Measurements from ENCODE around the gene FAM117A. TPM values are rescaled to one million over a fixed set of nuclear protein-coding genes. Genes with fewer than 3 reads are reported as not detected.
"Not testable (repeated sequence)": the region's sequence is repeated elsewhere in the genome, so short reads cannot be mapped to it uniquely, and the experiment has no call there.

The FAM117A gene
- total and polyA plus RNA-seq, 2 experiments from 2014 or later: 14.9 to 27.9 TPM

DNA sequence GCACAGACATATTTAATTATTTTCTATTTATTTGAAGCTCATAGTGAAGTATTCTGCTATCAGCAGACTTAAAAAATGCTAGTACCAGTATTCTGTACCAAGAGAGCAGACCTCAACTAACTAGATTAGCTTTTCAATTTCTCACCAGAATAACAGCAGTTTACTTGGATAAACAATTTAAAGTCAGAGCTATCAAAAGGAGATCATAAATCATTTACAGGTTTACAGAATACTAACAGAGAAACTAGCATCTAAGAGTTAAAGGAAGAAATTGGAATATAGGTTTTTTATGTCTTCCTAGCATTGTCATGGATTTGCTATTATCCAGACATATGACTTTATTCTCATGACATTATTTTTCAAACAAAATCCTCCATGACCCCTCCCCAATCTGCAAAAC lies 89.4 kb downstream of the FAM117A start:
- no peak for DNase-seq (ENCODE audit: low spot score)
- no peaks in the 10 kb centered on the region for H3K36me3 ChIP-seq (replicated peaks; ENCODE audit: insufficient read depth, low read depth)
- H3K27ac ChIP-seq: no peak overlapping the region
- no peaks in the 10 kb centered on the region for H3K9me3 ChIP-seq (ENCODE audit: low read depth)
- TF ChIP-seq EZH2 (IDR thresholded peaks at IDR 0.05; ENCODE audit: borderline replicate concordance) (no peak), EZH2phosphoT487 (IDR thresholded peaks at IDR 0.05; ENCODE audit: low read depth, severe bottlenecking, unreplicated experiment) (no peak)
- TF ChIP-seq, protein P1, sequence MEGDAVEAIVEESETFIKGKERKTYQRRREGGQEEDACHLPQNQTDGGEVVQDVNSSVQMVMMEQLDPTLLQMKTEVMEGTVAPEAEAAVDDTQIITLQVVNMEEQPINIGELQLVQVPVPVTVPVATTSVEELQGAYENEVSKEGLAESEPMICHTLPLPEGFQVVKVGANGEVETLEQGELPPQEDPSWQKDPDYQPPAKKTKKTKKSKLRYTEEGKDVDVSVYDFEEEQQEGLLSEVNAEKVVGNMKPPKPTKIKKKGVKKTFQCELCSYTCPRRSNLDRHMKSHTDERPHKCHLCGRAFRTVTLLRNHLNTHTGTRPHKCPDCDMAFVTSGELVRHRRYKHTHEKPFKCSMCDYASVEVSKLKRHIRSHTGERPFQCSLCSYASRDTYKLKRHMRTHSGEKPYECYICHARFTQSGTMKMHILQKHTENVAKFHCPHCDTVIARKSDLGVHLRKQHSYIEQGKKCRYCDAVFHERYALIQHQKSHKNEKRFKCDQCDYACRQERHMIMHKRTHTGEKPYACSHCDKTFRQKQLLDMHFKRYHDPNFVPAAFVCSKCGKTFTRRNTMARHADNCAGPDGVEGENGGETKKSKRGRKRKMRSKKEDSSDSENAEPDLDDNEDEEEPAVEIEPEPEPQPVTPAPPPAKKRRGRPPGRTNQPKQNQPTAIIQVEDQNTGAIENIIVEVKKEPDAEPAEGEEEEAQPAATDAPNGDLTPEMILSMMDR (IDR thresholded peaks at IDR 0.05; ENCODE audit: poor library complexity): no peak
- peaks cover 77% of the 10 kb centered on the region for H3K79me2 ChIP-seq
- no peak overlapping the region for H2AFZ ChIP-seq
- no peak overlapping the region for H3K4me3 ChIP-seq
- H3K4me1 ChIP-seq (ENCODE audit: insufficient read depth): peaks cover 11% of the 10 kb centered on the region
- no peaks in the 10 kb centered on the region for H3K27me3 ChIP-seq
- no peak overlapping the region for H3K4me2 ChIP-seq
- peaks cover 72% of the 10 kb centered on the region for H4K20me1 ChIP-seq (ENCODE audit: insufficient read depth, poor library complexity, severe bottlenecking)
- H3K9me2 ChIP-seq (replicated peaks; ENCODE audit: insufficient read depth): no peaks in the 10 kb centered on the region

DNA sequence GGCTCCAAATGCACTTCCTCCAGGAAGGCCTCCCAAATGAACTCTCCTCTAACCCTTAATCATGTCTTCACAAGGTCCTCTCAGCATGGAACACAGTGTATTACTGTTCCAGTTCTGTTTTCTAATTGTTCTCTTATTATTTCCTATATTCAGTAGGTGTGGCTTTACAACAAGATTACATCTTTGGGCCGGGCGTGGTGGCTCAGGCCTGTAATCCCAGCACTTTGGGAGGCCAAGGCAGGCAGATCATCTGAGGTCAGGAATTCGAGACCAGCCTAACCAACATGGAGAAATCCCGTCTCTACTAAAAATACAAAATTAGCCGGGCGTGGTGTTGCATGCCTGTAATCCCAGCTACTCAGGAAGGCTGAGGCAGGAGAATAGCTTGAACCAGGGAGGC lies 90.3 kb downstream of the FAM117A start:
- H3K27ac ChIP-seq; H2AFZ ChIP-seq; H3K9me3 ChIP-seq (ENCODE audit: low read depth); H3K4me3 ChIP-seq; H3K36me3 ChIP-seq (replicated peaks; ENCODE audit: insufficient read depth, low read depth); DNase-seq (ENCODE audit: low spot score); H3K27me3 ChIP-seq; H3K9me2 ChIP-seq (replicated peaks; ENCODE audit: insufficient read depth); H3K4me2 ChIP-seq: not testable (repeated sequence)
- Histone ChIP-seq H3K79me2 (peaks cover 85% of the 10 kb centered on the region), H4K20me1 (ENCODE audit: insufficient read depth, poor library complexity, severe bottlenecking) (peaks cover 72% of the 10 kb centered on the region), H3K4me1 (ENCODE audit: insufficient read depth) (peaks cover 11% of the 10 kb centered on the region)
- 98% methylated on average over 6 of the region's 6 CpGs for WGBS (ENCODE audit: low lambda C conversion rate, missing lambda C conversion rate)

- no peaks in the 10 kb centered on the region for H3K36me3 ChIP-seq (replicated peaks; ENCODE audit: insufficient read depth, low read depth)
- H3K79me2 ChIP-seq: peaks cover 100% of the 10 kb centered on the region
- H3K9me2 ChIP-seq (replicated peaks; ENCODE audit: insufficient read depth): no peaks in the 10 kb centered on the region
- H3K27me3 ChIP-seq: no peaks in the 10 kb centered on the region
- no peak overlapping the region for H3K4me3 ChIP-seq
- no peaks in the 10 kb centered on the region for H3K9me3 ChIP-seq (ENCODE audit: low read depth)
- no peak for TF ChIP-seq EZH2phosphoT487 (IDR thresholded peaks at IDR 0.05; ENCODE audit: low read depth, severe bottlenecking, unreplicated experiment)
- TF ChIP-seq, protein P1 (IDR thresholded peaks at IDR 0.05; ENCODE audit: poor library complexity): no peak
- TF ChIP-seq EZH2 (IDR thresholded peaks at IDR 0.05; ENCODE audit: borderline replicate concordance): no peak
- H3K4me2 ChIP-seq: no peak overlapping the region
- H3K27ac ChIP-seq: no peak overlapping the region
- peaks cover 57% of the 10 kb centered on the region for H4K20me1 ChIP-seq (ENCODE audit: insufficient read depth, poor library complexity, severe bottlenecking)
- 88% methylated on average over 4 of the region's 4 CpGs for WGBS (ENCODE audit: low lambda C conversion rate, missing lambda C conversion rate)
- no peak overlapping the region for H2AFZ ChIP-seq
- peaks cover 1% of the 10 kb centered on the region for H3K4me1 ChIP-seq (ENCODE audit: insufficient read depth)
- no peak for DNase-seq (ENCODE audit: low spot score)
These were observed 93.3 kb downstream of the FAM117A start for GRCh38 chr17:49670641-49671040.

DNA sequence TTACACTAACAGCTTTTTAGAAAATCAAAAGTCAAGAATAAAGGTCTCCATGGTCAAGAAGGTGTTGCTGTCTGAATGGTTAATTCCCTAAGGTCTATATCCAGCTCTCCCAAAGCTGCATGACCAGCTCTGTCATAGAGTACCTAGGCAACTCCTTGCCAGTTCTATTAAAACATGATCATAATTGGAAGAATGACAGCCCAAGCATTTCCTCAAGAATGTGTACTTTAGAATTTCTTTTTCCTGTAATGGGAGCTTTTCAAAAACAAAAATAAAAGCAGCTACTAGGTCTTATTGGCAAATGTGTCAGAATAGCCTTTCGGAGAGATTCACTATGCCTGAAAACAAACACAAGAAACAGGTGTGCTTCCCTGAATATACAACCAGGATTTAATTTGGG lies 93.9 kb downstream of the FAM117A start:
- no peak overlapping the region for H3K4me2 ChIP-seq
- no peak overlapping the region for H3K4me3 ChIP-seq
- H3K27me3 ChIP-seq: no peaks in the 10 kb centered on the region
- H4K20me1 ChIP-seq (ENCODE audit: insufficient read depth, poor library complexity, severe bottlenecking): peaks cover 51% of the 10 kb centered on the region
- TF ChIP-seq, protein P1 (IDR thresholded peaks at IDR 0.05; ENCODE audit: poor library complexity): no peak
- TF ChIP-seq EZH2phosphoT487 (IDR thresholded peaks at IDR 0.05; ENCODE audit: low read depth, severe bottlenecking, unreplicated experiment): no peak
- no peak for TF ChIP-seq EZH2 (IDR thresholded peaks at IDR 0.05; ENCODE audit: borderline replicate concordance)
- H3K27ac ChIP-seq: no peak overlapping the region
- no peaks in the 10 kb centered on the region for H3K9me2 ChIP-seq (replicated peaks; ENCODE audit: insufficient read depth)
- H3K4me1 ChIP-seq (ENCODE audit: insufficient read depth): no peaks in the 10 kb centered on the region
- H3K36me3 ChIP-seq (replicated peaks; ENCODE audit: insufficient read depth, low read depth): no peaks in the 10 kb centered on the region
- peaks cover 99% of the 10 kb centered on the region for H3K79me2 ChIP-seq
- DNase-seq (ENCODE audit: low spot score): no peak
- 96% methylated on average over 1 of the region's 1 CpG for WGBS (ENCODE audit: low lambda C conversion rate, missing lambda C conversion rate)
- H3K9me3 ChIP-seq (ENCODE audit: low read depth): no peaks in the 10 kb centered on the region
- H2AFZ ChIP-seq: no peak overlapping the region
